Measurements from ENCODE around the gene ZNF341.
A peak's percentile ranks its signal among the peaks of the same experiment; 100 is the strongest.
"Not testable (repeated sequence)": the region's sequence is repeated elsewhere in the genome, so short reads cannot be mapped to it uniquely, and the experiment has no call there.

Gene ZNF341

DNA sequence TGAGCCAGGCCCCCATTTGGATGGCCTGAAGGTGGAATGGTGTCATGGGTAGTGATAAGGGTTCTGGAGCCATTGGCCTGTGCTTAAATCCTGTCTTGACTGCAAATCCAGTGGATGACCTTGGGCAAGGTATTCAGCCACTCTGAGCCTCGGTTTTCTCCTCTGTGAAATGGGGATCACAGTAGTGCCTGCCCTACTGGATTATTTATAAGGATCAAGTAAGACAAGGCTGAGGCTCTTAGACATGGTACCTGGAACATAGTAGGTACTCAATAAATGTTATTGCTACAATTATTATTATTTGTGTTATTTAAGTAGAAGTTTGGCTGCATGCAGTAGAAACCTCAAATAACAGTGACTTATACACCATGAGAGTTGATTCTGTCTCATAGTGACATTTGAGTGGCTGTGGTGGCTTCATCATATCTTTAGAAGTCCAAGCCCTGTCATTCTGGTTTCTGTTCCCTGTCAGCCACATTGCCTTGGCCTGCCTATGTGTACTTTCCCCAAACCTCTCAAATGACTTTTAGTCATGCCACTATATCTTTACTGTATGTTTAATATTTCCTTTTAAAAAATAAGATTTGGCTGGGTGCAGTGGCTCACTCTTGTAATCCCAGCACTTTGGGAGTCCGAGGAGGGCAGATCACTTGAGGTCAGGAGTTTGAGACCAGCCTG is 41.8 kb downstream of the ZNF341 start:
- DNase-seq: peak; percentile 57

DNA sequence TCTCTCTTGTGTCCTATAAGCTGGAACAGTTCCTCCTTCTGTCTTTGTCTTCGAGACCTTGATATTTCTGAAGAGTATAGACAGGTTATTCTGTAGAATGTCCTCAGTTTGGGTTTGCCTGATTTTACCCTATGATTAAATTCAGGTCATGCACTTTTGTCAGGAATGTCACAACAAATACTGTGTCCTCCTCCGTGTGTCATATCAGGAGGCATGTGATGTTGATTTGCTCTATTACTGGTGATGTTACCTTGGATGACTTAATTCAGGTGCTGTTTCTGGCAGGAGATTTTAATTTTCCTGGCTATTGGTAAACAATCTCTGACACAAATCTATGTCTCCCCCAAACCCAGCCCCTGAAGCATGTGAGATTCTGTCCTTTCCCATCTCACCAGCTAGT is 46.0 kb downstream of the ZNF341 start:
- DNase-seq: no peak

DNA sequence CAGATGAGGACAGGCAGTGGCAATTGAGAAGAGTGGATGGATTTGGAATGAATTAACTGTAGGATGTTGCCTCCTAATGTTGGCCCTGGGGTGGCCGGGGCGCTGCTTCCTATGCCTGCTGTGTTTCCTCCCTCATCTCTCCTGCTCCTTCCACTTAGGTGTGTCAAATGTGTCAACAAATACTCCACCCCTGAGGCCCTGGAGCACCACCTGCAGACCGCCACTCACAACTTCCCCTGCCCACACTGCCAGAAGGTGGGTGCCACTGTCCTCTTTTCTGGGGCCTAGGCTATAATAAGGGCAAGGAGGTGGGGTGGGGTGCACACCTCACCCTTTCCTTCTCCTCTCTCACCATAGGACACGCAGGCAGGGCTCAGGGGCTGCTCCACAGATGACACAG is 49.3 kb downstream of the ZNF341 start:
- DNase-seq: no peak

- DNase-seq: no peak
Observed at GRCh38 chr20:33781945-33782344, 50.1 kb downstream of the ZNF341 start.

GRCh38 chr20:33783256-33783655 is 51.5 kb downstream of the ZNF341 start:
- no peak for DNase-seq

GRCh38 chr20:33783818-33784217 is 52.0 kb downstream of the ZNF341 start:
- DNase-seq: no peak

GRCh38 chr20:33784225-33784624 is 52.4 kb downstream of the ZNF341 start:
- DNase-seq: no peak

DNA sequence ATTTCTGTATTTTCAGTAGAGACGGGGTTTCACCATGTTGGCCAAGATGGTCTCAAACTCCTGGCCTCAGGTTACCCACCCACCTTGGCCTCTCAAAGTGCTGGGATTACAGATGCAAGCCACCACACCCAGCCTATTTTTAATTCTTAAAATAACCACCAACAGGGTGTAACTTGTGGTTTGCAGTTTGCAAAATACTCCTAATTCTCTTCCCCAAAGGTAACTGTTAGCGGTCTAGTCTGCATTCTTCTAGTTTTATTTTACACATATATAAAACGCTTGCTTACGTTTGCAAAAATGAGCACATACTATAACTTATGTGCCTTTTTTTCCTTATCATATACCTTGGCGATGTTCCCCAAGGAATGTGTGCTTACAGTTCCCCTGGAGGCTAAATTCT is 53.7 kb downstream of the ZNF341 start:
- no peak for DNase-seq

DNA sequence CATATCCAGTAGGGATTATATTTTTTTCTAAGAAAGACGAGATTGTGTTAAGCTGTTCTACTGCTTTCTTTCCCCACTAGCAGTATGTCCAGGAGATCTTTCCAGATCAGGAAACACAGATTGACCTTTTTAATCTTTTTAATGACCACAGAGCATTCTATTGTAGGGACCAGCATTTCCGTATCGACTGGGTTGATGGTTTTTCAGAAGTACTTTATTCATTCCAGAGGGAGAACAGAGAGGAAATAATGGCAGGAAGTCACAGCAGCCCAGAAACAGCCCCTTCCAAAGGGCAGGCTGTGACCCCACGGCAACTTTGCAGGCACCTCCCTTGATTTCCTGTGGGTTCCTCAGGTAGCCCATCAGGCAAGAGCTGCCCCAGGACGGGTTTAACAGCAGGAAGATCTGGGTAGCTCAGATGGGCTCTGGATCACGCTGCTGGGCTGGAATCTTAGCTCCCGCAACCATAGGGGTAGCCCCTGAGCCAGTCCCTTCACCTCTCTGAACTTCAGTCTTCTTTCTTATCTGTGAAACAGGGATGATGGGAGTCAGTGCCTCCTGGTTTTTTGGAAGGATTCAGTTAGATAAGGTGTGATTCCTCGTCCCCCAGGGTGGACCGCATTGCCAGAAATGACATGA is 55.6 kb downstream of the ZNF341 start:
- no peak for DNase-seq

DNA sequence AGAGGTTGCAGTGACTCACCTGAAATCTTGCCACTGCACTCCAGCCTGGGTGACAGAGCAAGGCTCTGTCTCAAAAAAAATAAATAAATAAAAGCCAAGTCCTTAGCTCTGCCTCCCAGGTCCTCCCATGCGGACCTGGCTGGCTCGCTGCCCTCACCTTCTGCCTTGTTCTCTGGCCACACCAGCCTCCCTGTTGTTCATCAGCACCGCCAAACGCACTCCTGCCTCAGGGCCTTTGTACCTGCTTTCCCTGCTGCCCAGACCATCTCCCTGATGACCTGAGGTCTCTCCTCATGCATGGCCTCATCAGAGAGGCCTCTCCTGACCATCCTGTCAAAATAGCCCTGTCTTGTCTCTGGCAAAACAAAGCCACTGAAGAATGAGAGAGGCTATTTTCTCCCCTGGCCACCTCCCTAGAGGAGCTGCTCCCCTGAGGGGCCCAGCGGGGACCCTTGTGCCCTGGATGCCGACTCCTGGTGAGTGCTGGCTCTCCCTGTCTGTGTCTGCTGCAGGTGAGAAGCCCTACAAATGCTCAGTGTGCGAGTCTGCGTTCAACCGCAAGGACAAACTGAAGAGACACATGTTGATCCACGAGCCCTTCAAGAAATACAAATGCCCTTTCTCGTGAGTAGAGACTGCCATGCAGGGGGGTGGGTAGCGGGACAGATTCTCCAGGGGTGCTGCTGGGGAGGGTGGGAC is 56.7 kb downstream of the ZNF341 start:
- DNase-seq: no peak

- no peak for DNase-seq
Observed at GRCh38 chr20:33789109-33789857, 57.5 kb downstream of the ZNF341 start.

DNA sequence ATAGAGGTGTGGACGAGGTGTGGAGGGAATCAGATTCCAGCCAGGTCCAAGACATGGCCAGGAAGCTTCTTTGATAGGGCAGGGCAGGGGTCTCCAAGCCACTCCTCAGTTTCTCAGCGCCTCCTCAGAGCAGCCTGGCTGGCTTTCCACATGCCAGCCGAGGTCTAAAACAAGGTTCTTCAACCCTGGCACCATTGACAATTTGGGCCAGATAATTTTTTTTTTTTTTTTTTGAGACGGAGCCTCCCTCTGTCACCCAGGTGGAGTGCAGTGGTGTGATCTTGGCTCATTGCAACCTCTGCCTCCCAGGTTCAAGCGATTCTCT is 58.0 kb downstream of the ZNF341 start:
- no peak for DNase-seq

GRCh38 chr20:33790566-33790965 is 58.8 kb downstream of the ZNF341 start:
- DNase-seq: no peak

GRCh38 chr20:33791021-33791420 is 59.2 kb downstream of the ZNF341 start:
- no peak for DNase-seq

GRCh38 chr20:33791540-33791939 is 59.7 kb downstream of the ZNF341 start:
- DNase-seq: no peak

GRCh38 chr20:33791959-33792597 is 60.3 kb downstream of the ZNF341 start:
- DNase-seq: peak; percentile 50

DNA sequence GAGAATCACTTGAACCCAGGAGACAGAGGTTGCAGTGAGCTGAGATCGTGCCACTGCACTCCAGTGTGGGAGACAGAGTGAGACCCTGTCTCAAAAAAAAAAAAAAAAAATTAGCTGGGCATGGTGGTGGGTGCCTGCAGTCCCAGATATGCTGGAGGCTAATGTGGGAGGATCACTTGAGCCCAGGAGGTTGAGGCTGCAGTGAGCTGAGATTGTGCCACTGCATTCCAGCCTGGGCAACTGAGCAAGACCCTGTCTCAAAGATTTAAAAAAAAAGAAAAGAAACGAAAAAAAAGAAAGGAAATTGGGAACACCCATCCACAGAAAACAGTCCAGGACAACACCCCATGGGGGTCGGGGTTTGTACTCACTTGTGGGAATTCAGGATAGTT is 60.8 kb downstream of the ZNF341 start:
- not testable (repeated sequence) for DNase-seq

- no peak for DNase-seq
Observed at GRCh38 chr20:33793011-33793931, 61.5 kb downstream of the ZNF341 start.

- DNase-seq: no peak
Observed at GRCh38 chr20:33796263-33796906, 64.6 kb downstream of the ZNF341 start.

DNA sequence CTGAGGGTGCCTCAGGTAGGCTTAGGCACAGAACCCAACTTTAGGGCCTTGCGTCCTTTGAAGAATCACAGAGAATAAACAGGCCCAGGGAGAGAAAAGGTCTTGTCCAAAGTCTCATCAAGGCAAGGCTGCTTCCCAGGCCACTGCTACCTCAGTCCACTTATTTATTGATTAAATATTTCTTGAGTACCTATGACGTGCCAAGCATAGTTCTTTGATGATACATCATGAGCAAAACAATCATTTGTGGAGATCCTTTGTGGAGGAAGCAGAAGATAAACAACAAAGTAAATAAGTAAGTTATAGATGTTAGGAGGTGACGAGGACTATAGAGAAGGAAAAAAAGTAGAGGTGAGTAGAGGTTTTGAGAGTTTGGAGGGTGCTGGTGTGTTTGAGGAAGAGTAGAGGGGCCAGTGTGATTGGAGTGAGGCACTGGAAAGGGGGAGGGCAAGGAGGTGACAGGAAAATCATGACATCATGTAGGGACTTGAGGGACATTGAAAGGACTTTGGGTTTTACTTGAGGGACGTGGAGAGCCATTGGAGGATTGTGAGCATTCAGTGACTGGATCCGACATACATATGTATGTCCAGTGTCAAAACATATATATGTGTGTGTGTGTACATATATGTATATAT is 65.2 kb downstream of the ZNF341 start:
- DNase-seq: no peak

GRCh38 chr20:33798444-33798843 is 66.6 kb downstream of the ZNF341 start:
- DNase-seq: no peak
